Left kidney (tissue), 2 donors: ENCODE results near the gene MUL1. TPM values are rescaled to one million over a fixed set of nuclear protein-coding genes. Genes with fewer than 3 reads are reported as not detected.

Source experiments
- DNase-seq: peaks from one replicate; pipeline ENCODE4 v3.0.0-alpha.2; 2013
- polyA plus RNA-seq: library from polyadenylated mRNA; unstranded; fragments of 120-200 nt; gene quantifications from one replicate; pipeline ENCODE4 v1.2.1, GENCODE V29; 2013; ENCODE audit not compliant: insufficient read length

The MUL1 gene
- polyA plus RNA-seq, 1 donor: 32.5 TPM

DNA sequence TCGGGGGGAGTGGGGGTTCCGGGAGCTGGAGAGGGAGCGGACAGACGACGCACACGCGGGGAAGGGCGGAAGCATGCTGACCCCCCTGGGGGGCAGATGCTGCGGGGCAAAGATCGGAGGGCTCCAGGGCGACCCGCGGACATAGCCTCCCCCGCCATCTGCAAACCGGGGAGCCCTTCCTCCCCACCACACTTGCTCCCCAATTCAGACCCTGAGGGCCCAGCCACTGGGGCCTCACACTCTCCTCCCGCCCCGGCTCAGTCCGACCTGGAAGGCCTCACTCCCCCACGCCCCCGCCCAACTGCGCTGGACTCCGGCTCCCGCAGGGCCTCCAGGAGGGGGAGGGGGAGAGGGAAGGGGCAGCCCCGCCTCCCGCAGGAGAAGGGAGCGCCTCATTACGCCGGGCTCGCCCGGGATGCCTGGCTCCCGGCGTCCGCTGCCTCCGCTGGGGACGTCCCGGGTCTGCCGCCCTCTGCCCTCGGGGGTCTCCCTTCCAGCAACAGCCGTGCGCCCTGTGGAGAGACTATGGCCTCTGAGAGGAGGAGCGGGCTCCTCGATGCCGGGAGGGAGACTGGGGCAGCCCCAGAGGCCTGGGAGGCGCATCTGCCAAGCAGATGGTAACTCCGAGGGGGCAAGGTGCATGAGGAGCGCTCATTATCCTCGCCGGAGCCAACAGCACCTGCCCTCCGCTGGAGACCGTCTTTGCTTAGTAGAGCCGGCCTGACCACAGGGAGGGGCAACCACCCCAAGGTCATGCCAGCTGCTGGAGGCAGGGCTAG, 21.3 kb downstream of the MUL1 start:
- peak; percentile 91 for DNase-seq

DNA sequence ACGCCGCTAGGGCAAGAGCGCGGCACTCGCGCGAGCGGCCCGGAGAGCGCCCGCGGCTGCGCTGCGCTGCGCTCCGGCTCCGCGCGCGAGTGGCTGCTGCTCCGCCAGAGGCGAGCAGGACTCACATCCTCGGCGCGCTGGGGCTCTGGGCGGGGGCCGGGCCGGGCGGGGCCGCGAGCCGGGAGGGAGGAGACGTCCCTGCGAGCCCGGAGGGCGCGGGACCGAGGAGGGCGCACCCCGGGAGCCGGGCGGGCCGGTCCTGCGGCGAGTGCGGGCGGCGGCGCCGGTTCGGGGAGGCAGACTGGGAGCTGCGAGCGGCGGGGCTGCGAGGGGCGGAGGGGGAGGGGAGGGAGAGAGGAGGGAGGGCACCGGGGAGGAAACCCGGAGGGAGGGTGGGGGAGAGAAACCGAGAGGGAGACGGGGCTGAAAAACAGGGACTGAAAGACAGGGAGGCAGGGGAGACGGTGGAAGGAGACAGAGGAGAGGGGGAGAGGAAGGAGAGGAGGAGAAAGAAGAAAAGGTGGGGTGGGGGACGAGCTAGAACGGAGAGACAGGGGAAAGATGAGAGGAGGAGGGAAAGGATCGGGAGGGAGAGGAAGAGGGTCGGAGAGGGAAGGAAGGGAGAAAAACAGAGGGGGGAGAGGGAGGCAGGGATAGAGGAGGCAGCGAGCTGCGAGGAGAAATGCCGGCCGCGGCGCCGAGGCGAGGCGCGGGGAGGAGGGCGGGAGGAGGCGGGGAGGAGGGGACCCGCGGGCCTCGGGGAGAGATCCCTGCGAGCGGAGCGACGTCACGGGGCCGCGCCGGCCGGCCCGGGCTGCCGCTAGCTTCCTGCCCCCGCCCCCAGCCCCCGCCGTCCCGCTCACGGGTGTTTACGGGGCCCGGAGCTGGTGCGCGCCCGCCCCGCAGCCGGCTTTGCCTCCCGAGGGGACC, 22.2 kb downstream of the MUL1 start, which contains the start of gene CAMK2N1:
CAMK2N1 (minus strand) TSS at position 684 of the 930 bp plus-strand sequence. CDS start 831 bp downstream, outside the sequence.
- peak; percentile 60 for DNase-seq

DNA sequence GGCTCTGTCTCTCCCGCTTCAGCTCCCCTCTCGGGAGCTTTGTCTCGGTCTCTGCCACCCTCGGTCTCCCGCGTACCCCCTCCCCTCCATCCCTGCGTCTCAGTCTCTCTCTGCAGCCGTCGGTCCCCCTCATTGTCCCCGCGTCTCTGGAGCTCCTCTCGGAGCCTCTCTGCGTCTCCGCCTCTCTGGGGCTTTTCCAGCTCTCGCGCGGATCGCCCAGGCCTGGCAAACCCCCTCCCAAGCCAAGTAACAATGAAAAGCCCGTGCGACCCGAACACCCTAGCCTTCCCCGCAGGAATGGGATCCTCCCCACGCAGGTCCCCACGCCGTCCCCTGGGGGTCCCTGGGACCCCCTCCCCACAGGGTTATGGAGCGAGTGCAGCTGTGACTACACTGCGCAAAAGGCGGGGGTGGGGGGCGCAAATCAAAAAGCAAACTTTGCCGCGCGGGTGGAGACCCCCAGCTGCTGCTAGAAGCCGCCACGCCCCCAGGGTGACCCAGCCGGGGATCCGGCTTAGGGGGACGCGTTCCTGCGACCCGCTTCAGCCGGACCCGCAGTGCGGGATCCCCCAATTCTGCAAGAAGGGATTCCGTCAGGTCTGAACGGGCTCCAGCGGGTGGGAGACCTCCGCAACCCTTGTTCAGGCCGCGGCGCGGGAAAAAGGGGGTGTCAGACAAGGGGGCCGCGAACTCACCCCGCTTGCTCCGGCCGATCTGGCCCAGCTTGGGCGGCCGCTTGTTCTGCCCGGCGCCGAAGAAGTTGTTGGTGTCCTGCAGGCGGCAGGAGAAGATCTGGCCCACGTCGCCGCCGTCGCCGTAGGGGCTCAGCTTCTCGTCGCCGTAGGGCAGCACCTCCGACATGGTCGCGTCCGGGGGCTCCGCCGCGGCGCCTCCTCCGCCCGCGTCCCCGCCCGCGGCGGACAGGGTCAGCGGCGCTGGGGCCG, 23.2 kb downstream of the MUL1 start:
- DNase-seq: no peak

DNA sequence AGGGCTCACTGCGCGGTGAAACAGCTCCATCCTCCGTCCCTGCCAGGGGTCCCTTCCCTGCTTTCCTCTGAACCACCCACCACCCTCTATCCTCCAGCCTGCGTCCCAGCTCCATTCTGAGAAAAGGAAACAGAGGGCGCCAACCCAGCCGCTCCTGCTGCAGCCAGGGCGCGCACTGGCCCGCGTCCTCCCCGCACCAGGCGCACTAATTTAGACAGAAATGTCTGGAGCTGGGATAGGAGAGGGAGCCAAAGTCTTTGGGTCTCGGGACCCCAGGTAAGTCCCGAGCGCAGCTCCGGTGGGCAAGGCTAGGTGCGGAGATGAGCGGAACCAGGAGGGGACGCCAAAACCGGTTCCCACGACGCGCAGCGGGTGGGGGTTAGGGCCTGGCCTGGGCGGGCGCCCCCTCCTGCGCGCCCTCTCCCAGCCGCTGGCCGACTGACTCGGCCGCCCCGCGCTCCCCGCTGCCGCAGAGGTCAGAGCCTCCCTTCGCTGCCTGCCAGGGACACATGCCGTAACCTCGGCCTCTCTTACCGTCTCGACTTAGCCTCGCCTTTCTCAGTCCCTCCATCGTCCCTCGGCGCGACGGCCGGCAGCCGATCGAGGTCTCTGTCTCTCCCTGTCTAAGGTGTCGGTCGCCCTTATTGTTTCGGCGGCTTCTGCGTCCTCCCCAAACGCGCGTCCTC, 24.0 kb downstream of the MUL1 start:
- DNase-seq: peak; percentile 40

DNA sequence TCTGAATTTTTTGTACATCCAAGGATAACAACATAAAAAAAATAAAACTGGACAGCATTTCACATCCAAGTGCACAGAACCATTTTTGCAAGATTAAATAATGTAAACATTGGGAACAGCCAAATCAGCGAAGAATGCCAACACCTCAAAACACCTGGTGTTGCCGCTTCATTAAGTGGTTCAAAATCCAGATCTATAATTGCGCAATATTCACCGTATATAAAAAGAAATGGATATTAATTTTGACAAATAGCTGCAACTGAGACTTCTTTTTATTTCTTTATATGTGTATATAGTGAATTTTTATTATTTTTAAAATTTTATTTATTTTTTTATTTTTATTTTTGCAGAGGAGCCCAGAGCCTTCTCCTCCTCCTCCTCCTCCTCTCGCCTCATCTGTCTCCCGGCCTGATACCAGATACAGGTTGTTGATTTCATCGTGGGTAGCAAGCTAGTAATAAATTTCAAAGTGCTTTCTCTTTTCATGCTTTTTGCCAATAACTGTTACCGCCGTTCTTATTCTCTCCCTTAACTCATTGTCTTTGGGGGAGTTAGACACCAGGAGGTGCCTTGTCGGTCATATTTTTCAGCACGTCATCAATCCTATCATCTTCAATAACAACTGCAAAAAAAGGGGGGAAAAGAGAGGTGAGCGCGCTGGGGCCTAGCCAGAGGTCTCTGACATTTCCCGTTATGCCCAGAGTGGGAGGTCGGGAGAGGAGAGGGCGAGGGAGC, 24.7 kb downstream of the MUL1 start:
- DNase-seq: no peak

DNA sequence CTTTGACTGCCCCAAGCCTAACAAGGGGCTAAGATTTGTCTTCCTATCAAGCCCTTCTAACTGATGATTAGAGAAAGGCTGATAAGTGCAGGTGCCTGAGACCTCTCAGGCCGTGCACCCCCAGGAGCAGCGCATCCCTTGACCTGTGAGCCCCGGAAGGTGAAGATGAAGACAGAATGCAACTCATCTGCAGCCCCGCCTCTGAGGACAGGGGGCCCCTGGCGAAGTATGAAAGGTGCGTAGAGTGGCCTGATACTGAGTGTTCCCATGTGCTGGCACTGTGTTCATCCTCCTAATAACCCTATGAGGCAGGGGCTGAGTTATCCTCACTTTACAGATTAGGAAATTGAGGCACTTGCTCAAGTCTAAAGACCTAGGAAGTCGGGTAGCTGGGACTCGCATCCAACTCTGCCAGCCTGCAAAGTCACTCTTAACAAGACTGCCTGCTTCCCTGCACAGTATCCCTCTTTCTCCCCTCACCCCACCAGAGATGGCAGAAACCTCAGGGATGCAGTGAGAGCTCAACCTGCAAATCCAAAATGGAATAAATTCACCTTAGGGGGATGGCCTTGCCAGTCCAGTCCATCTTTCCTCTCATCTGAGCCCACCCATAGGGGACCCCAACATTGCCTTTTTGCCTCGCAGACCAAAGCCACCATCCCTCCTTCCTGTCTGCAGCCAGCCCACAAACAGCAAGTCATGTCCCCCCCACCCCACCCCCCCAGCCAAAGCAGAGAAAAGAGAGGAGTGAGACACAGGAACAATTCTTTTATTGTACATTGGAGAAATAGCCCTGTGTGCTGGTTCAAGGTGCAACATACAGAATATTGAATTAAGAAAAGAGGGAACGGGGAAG, 26.1 kb downstream of the MUL1 start:
- DNase-seq: no peak

DNA sequence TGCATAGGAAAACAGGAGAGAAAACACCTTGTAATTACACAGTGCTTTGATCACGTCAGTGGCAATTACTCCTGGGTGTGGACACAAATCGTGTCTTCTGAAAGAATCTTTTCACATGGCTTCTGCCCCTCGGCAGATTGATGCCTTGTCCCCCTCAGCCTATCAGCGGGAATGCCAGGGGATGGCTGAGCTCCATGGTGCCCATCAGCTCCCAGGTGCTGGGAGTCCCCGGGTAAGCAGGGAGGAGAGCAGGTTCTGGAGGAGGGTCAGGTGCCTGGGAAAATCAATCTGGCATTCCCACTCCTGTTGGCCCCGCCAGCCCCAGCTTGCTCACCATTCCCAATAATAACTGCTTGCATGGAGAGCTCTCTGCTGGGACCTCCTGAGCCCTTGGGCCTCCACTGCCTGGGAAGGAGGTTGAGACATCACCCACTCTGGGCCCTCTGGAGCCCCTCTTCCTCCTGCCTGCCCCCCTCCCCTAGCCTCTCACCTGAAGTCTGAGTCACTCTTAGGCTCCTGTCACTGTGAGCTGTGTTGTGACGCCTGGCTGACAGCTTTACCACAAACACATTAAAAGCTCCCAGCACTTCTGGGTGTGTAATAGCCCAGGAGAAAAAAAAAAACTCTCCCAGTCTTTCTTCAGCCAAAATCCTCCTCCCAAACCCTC, 26.9 kb downstream of the MUL1 start:
- DNase-seq: no peak

DNA sequence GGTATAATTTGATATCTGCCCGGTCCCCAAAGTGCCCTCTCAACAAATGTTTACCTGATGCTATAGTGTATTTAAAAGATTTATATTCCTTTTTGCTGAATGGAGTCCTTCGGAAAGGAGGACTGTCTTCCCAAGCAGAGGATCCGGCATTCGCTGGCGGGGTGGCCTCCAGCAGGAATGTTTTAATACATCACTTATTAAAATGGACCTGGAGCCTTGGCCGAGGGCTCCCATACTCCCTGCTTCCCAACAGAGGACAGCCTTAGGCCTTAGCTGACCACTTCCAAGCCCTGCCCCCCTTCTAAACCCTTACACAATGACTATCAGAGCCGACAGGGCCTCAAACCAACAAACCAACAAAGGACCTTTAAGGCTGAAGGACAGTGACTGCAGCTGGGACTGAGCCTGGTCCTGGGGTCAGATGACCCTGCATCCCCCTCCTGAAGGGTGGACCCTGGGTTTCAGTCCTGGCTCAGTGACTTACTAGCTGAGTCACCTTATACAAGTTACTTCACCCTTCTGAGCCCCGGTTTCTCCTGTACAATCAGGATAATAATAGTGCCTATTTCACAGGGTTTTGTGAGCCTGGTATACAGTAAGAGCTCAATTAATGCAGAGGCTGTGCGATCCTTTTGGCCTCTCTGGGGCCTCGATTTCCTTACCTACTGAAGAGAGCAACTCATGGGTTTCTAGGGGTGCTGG, 27.6 kb downstream of the MUL1 start:
- DNase-seq: peak; percentile 36

DNA sequence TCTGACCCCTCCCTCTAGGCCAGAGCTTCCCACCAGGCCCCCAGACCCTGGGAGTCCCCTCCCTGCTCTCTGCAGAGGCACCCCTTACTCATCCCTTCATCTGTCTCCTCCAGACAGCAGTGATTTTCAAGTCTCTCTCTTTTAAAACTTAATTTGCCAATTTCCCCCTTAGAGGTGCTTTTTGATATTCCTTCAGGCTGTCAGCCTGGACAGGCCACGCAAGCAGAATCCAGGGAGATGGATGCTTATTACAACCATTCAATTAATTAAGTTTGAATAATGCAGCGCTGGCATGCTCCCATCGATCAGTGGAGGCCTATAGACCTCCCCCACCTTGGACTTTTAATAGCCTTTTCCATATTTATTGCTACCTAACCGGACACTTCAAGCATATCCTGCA, 28.1 kb downstream of the MUL1 start:
- no peak for DNase-seq

DNA sequence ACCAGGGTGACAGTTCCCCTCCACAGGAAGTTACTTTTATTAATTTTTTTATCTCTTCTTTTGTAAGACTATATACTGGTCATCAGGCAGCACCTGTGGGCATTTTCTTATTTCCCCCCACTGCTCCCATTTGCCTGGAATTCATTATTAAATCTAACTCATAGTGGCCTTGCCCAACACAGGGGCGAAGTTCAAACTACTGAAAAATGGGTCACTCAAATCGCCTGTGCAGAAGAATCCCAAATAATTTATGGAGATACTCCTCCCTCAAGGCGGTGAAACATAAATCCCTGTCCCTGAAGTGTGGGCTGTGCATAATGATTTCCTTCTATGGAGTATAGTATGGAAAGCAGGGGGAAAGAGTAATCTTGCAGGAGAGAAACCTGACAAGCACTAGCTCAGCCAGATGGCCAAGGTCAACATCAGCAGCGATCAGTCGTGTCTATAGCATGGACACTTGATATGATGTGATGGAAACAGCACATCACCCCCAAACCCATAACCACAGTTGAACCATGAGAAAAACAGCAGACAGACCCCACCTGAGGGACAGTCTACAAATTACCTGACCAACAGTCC, 29.8 kb downstream of the MUL1 start:
- peak; percentile 53 for DNase-seq

DNA sequence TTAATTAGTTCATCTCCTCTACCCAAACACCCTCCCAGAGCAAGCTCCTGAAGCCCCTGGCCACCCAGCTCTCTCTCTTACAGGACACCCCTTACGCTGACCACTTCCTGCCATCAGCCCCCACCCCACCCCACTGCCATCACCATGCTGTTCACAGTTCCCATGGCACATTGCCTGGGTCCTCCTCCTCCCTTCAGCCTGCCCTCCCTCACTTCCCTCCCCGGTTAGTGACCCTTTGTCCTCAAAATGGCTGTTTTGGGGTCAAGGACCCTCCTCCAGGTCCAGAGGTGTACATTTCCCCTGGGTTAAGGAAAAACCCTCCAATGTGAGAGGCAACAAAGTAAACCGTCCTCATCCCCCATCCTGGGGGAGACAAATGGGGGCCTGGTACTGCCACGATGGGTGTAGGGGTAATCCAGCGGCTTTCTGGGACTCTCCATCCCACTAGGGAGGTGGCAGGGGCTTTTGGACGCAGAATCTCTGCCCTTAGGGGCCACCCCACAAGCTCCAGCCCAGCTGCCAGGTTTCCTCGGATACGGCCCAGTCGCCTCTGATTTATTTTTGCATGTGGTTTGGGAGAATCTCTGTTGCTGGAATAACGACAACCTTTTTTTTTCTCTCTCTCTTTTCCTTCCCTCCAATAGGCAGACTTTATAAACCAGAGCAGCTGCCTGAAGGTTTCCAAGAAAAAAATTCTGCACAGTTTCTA, 30.4 kb downstream of the MUL1 start:
- peak; percentile 37 for DNase-seq

DNA sequence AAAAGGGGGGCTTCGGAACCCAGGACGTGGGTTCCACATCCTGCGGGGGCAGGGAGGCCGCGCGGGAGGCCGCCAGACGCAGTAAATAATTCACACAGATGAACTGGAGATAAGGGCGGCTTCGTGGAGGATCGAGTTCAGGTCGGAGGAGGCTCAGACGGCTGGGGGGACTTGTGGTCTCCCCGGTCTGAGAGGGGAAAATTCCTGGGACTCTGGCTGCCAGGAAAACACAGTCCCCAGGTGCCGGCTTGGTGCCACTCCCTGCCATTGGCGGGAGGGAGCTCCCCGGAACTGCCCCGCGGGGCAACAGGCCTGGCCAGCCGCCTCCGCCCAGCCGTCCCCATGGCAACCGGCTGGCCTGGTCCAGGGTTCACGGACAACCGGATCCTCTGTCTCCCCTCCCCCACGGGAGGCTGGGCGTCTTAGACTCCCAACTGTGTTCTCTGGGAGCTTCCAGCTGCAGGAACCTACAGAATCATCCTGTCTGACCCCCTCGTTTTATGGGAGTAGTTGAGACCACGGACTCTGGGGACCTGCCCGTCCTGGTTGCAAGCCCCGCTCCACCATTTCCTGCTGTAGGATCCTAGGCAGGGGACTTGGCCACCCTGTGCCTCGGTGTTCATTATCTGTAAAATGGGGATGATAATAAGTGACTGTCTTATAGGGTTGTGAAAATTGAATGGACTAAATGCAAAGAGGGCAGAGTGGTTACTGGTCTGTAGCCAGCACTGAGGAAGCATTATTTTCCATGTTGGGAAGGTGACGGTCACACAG, 31.5 kb downstream of the MUL1 start:
- DNase-seq: peak; percentile 85

DNA sequence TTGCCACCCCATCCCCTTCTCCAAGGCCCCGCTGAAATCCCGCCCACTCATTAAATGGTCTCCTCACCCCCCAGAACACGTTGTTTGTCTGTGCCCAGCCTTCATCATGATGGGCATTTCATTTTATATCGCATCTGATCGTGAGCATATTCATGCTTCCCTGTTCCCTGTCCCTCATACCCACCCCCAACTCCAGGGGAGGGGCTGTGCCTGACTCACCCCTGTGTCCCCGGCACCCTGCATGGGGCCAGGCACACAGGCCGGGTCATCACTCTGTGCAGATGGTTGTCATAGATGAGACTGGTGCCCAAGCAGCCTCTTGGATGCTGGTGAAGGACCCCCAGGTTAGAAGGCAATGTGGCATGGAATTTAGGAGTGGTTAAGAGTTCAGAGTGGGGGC, 33.0 kb downstream of the MUL1 start:
- no peak for DNase-seq

DNA sequence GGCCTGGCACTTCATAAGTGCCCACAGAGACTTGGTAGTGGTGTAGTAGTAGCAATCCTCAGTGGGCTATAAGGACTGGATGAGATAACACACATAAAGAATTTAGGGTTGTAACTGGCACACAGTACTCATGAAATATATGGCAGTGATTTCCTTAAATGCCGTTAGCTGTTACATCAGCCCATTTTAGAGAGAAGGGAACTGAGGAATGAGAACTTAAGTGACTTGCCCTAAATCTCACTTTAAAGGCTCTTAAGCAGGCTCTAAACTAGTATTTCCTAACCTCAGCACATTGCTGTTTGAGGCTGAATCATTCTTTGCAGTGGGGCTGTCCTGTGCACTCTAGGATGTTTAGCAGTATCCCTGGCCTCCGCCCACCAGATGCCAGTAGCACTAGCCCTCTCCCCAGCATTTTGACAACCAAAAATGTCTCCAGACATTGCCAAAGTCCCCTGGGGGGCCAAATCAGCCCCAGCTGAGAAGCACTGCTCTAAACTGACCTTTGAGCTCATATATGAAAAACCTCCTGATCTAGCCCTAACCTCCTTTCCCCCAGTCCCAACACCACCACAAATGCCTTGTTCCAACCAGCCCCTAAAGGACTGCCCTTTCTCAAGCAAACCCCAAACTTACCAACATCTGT, 33.5 kb downstream of the MUL1 start:
- DNase-seq: no peak

DNA sequence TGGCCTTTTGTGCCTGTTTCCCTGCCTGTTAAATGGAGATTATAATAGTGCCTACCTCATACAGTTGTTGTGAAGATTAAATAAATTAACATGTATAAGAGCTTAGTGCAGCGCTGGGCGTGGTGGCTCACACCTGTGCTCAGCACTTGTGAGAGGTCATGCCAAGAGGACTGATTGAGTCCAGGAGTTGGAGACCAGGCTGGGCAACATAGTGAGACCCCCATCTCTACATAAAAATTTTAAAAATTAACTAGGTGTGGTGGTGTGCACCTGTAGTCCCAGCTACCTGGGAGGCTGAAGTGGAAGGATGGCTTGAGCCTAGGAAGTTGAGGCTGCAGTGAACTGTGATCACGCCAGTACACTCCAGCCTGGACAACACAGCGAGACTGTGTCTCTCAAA, 34.1 kb downstream of the MUL1 start:
- no peak for DNase-seq
